ENCODE measurements around the gene FAXDC2.

The FAXDC2 gene

GRCh38 chr5:154797762-154798161, 52.6 kb downstream of the FAXDC2 start:
- Histone ChIP-seq H3K4me3 (ENCODE audit: low read depth, low read length) (no peak overlapping the region), H3K27me3 (replicated peaks) (no peaks in the 10 kb centered on the region), H3K27ac (no peak overlapping the region), H3K36me3 (replicated peaks) (peaks cover 72% of the 10 kb centered on the region)
- DNase-seq = no peak
- TF ChIP-seq CTCF (IDR thresholded peaks at IDR 0.05; ENCODE audit: low read depth, low read length, missing control alignments) = no peak
- in situ Hi-C loops (cut with HindIII; ENCODE audit: low pct_ligation_motif_present, low sequenced_read_pairs) = no loop called here

GRCh38 chr5:154795235-154795596, 55.2 kb downstream of the FAXDC2 start:
- no peaks in the 10 kb centered on the region for H3K27me3 ChIP-seq (replicated peaks)
- in situ Hi-C loops (cut with HindIII; ENCODE audit: low pct_ligation_motif_present, low sequenced_read_pairs) = no loop called here
- no peak for DNase-seq
- no peak for TF ChIP-seq CTCF (IDR thresholded peaks at IDR 0.05; ENCODE audit: low read depth, low read length, missing control alignments)
- peak overlapping the region; percentile 75 for H3K27ac ChIP-seq
- peaks cover 73% of the 10 kb centered on the region for H3K36me3 ChIP-seq (replicated peaks)
- H3K4me3 ChIP-seq (ENCODE audit: low read depth, low read length) = no peak overlapping the region

- in situ Hi-C loops (cut with HindIII; ENCODE audit: low pct_ligation_motif_present, low sequenced_read_pairs) = no loop called here
- Histone ChIP-seq H3K4me3 (ENCODE audit: low read depth, low read length) (no peak overlapping the region), H3K36me3 (replicated peaks) (peaks cover 68% of the 10 kb centered on the region), H3K27me3 (replicated peaks) (no peaks in the 10 kb centered on the region), H3K27ac (peak overlapping the region; percentile 75)
- TF ChIP-seq CTCF (IDR thresholded peaks at IDR 0.05; ENCODE audit: low read depth, low read length, missing control alignments) = no peak
- DNase-seq = peak; percentile 68
Measured at GRCh38 chr5:154794525-154795234, 55.7 kb downstream of the FAXDC2 start.

- TF ChIP-seq CTCF (IDR thresholded peaks at IDR 0.05; ENCODE audit: low read depth, low read length, missing control alignments) = no peak
- Histone ChIP-seq H3K27ac (peak overlapping the region; percentile 75), H3K27me3 (replicated peaks) (no peaks in the 10 kb centered on the region), H3K36me3 (replicated peaks) (peaks cover 62% of the 10 kb centered on the region), H3K4me3 (ENCODE audit: low read depth, low read length) (no peak overlapping the region)
- in situ Hi-C loops (cut with HindIII; ENCODE audit: low pct_ligation_motif_present, low sequenced_read_pairs) = no loop called here
- peak; percentile 44 for DNase-seq
Measured at GRCh38 chr5:154793599-154794524, 56.5 kb downstream of the FAXDC2 start.

- in situ Hi-C loops (cut with HindIII; ENCODE audit: low pct_ligation_motif_present, low sequenced_read_pairs) = no loop called here
- H3K4me3 ChIP-seq (ENCODE audit: low read depth, low read length) = no peak overlapping the region
- no peak overlapping the region for H3K27ac ChIP-seq
- peaks cover 48% of the 10 kb centered on the region for H3K36me3 ChIP-seq (replicated peaks)
- TF ChIP-seq CTCF (IDR thresholded peaks at IDR 0.05; ENCODE audit: low read depth, low read length, missing control alignments) = no peak
- H3K27me3 ChIP-seq (replicated peaks) = no peaks in the 10 kb centered on the region
- DNase-seq = no peak
Measured at GRCh38 chr5:154791535-154791934, 58.9 kb downstream of the FAXDC2 start.

Data from brain microvascular endothelial cell (primary cell).